A549 treated with dexamethasone at 1 μM for 4 hours (cell line): ENCODE results near the gene SLC6A19. TPM values are rescaled to one million over a fixed set of nuclear protein-coding genes. Genes with fewer than 3 reads are reported as not detected.

Experiments used
- total RNA-seq: library from RNA; stranded (reverse); fragments of 200-300 nt; extraction: Qiagen RNA extraction; gene quantifications from 5 replicates; pipeline ENCODE4 v1.2.3, GENCODE V29; 2022

The SLC6A19 gene
- 0.32 to 0.66 TPM (median 0.64 TPM) in 5 replicates for total RNA-seq

DNA sequence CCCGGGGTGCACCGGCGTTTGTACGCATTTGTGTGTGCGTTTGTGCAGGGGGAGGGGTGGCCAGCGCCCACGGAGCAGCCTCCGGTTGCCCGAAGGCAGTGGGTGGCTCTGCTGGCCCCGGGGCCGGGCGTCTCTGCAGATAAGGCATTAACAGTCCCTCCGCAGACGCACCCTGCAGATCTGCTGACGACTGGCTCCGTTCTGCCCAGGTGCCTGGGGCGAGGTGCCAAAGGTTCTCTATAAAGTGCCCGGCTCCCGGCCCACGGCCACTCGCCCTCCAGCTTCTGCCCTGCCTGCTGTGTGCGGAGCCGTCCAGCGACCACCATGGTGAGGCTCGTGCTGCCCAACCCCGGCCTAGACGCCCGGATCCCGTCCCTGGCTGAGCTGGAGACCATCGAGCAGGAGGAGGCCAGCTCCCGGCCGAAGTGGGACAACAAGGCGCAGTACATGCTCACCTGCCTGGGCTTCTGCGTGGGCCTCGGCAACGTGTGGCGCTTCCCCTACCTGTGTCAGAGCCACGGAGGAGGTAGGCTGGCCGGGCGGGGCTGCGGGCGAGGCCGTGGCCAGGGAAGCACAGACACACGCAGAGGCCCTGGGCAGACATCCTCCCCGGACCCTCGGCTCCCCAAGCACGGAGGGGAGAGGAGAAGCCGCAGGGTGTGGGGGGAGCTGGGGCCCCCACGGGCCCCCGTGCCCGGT is at the start of gene SLC6A19:
TSS of gene SLC6A19 (plus strand) at position 269 of the 699 bp plus-strand sequence. CDS start at position 325, 56 bp downstream.

DNA sequence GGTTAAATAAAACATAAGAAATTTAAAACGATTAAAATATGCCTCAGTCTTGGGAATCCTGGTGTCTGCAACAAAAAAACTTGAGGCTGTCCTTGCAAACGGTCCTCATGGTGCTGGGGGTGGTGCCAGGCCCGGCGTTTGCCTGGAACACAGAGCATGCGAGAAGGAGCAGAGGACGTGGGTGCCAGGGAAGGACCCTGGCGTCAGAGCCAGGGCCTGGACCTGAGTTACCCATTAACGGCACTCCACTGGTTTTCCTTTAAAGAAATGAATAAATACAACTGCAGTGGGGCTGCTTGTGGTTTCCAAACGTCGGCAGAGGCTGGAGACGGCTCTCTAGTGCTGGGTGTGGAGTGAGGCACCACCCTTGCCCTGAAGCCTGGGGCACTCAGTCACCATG is 23.7 kb downstream of the SLC6A19 start, which contains the start of gene SLC6A18:
TSS of gene SLC6A18 (plus strand) at position 301 of the 400 bp plus-strand sequence. CDS start at position 398, 97 bp downstream.

Other genes starting within 250 kb of the SLC6A19 start
- gene NKD2, start 192.8 kb upstream of the SLC6A19 start, total RNA-seq, result 17.1 to 25.9 TPM (median 23.5 TPM) in 5 replicates
- gene SLC12A7, start 89.5 kb upstream of the SLC6A19 start, total RNA-seq, result 19.0 to 32.6 TPM (median 29.5 TPM) in 5 replicates
- not detected in 5 replicates for gene SLC6A18, start 23.8 kb downstream of the SLC6A19 start, total RNA-seq
- gene TERT, start 93.5 kb downstream of the SLC6A19 start, total RNA-seq, result 1.5 to 2.9 TPM (median 2.5 TPM) in 5 replicates
- gene CLPTM1L, start 143.5 kb downstream of the SLC6A19 start, total RNA-seq, result 180 to 200 TPM (median 193 TPM) in 5 replicates
- gene SLC6A3, start 243.8 kb downstream of the SLC6A19 start, total RNA-seq, result 0.74 to 1.5 TPM (median 1.2 TPM) in 5 replicates